SK-N-SH (cell line): ENCODE measurements around the gene LRRC39. TPM values are rescaled to one million over a fixed set of nuclear protein-coding genes. Genes with fewer than 3 reads are reported as not detected.

Experiments used
- CTCF ChIA-PET: fragments of 300-600, 350-600 bp; formaldehyde crosslinking; extraction: SDS; loops from one replicate; lab custom pipeline; 2021; lab: Yijun Ruan, JAX
- POLR2A ChIA-PET: fragments of 350-600 bp; sonication (Branson Sonifier 250); formaldehyde crosslinking; extraction: SDS; loops from one replicate; lab custom pipeline; 2020; ENCODE audit warnings: antibody characterized with exemption, inconsistent platforms; lab: Yijun Ruan, JAX
- DNase-seq: peaks from one replicate; pipeline ENCODE4 v3.0.0; 2012
- H2AFZ ChIP-seq: fragments of 200-600 bp; sonication (generic); 2 replicates; pipeline ENCODE4 v1.8.1; 2016; ENCODE audit warnings: antibody characterized with exemption, mild to moderate bottlenecking, low read depth
- H3F3A ChIP-seq: fragments of 200-600 bp; sonication (generic); replicated peaks from 2 replicates; pipeline ENCODE3; 2016; ENCODE audit warnings: antibody characterized with exemption, mild to moderate bottlenecking; ENCODE audit not compliant: insufficient read depth
- H3K27ac ChIP-seq, 2 experiments: fragments of 200-500 bp in 1 of 2; fragments of 200-600 bp in 1 of 2; sonication (Bioruptor generic) in 1 of 2; sonication (generic), shearing (Covaris generic) in 1 of 2; 2 replicates each; pipeline versions ENCODE4 v1.5.1 to v1.6.1; 2014 to 2016; ENCODE audit warnings: low read depth in 2 of 2, inconsistent platforms in 1 of 2, low read length in 1 of 2, mild to moderate bottlenecking in 1 of 2, mixed read lengths in 1 of 2
- H3K27me3 ChIP-seq: fragments of 200-600 bp; sonication (generic), shearing (Covaris generic); 2 replicates; pipeline ENCODE4 v1.6.1; 2016; ENCODE audit warnings: mixed run types; ENCODE audit not compliant: insufficient read depth
- H3K36me3 ChIP-seq, 2 experiments: fragments of 200-500 bp in 1 of 2; fragments of 200-600 bp in 1 of 2; sonication (Bioruptor generic) in 1 of 2; sonication (generic) in 1 of 2; replicated peaks in 1 of 2; 2 replicates each; pipeline versions ENCODE3 to v1.5.1; 2014 to 2016; ENCODE audit warnings: low read length in 1 of 2, mild to moderate bottlenecking in 1 of 2; ENCODE audit not compliant: insufficient read depth in 2 of 2, control insufficient read depth in 1 of 2
- H3K4me1 ChIP-seq, 2 experiments: fragments of 200-500 bp in 1 of 2; fragments of 200-600 bp in 1 of 2; sonication (Bioruptor generic) in 1 of 2; sonication (generic), shearing (Covaris generic) in 1 of 2; 2 replicates each; pipeline versions ENCODE4 v1.5.1 to v1.6.1; 2014 to 2016; ENCODE audit warnings: low read depth in 1 of 2, low read length in 1 of 2, mixed run types in 1 of 2; ENCODE audit not compliant: insufficient read depth in 2 of 2, control insufficient read depth in 1 of 2
- H3K4me2 ChIP-seq: fragments of 200-600 bp; sonication (generic), shearing (Covaris generic); 2 replicates; pipeline ENCODE4 v1.6.1; 2017; ENCODE audit warnings: mixed run types
- H3K4me3 ChIP-seq, 2 experiments: fragments of 200-500 bp in 1 of 2; fragments of 200-600 bp in 1 of 2; sonication (Bioruptor generic) in 1 of 2; sonication (generic), shearing (Covaris generic) in 1 of 2; 2 replicates each; pipeline versions ENCODE4 v1.5.1 to v1.8.1; 2014 to 2016; ENCODE audit warnings: low read depth in 2 of 2, inconsistent platforms in 1 of 2, low read length in 1 of 2, mild to moderate bottlenecking in 1 of 2, mixed read lengths in 1 of 2, moderate library complexity in 1 of 2
- H3K79me2 ChIP-seq: fragments of 200-600 bp; sonication (generic); 2 replicates; pipeline ENCODE4 v1.8.1; 2017; ENCODE audit warnings: mild to moderate bottlenecking; ENCODE audit not compliant: insufficient read depth
- H3K9ac ChIP-seq: fragments of 200-600 bp; sonication (generic); 2 replicates; pipeline ENCODE4 v1.6.1; 2017; ENCODE audit warnings: mixed run types
- H3K9me2 ChIP-seq: fragments of 200-600 bp; sonication (generic); 2 replicates; pipeline ENCODE4 v1.6.1; 2017; ENCODE audit warnings: mixed run types
- H3K9me3 ChIP-seq: fragments of 200-600 bp; sonication (generic); 2 replicates; pipeline ENCODE4 v1.6.1; 2017; ENCODE audit warnings: mixed run types, mild to moderate bottlenecking, moderate library complexity
- H4K20me1 ChIP-seq: fragments of 200-600 bp; sonication (generic); 2 replicates; pipeline ENCODE4 v1.6.1; 2017; ENCODE audit warnings: mild to moderate bottlenecking, mixed run types; ENCODE audit not compliant: insufficient read depth
- CHD2 ChIP-seq: fragments of 150-350 bp; IDR thresholded peaks from 2 replicates; pipeline ENCODE4 v1.6.1; 2018; ENCODE audit warnings: low read length; ENCODE audit not compliant: partially characterized antibody
- ELF1 ChIP-seq: IDR thresholded peaks from 2 replicates; pipeline ENCODE4 v1.4.0; 2012
- EP300 ChIP-seq, 2 experiments: IDR thresholded peaks; 2 replicates each; pipeline versions ENCODE4 v1.4.0 to v1.6.1; 2012; ENCODE audit warnings: borderline replicate concordance in 1 of 2, low read depth in 1 of 2, low read length in 1 of 2
- EZH2phosphoT487 ChIP-seq: fragments of 200-600 bp; sonication (generic); IDR thresholded peaks from 2 replicates; pipeline ENCODE4 v1.6.1; 2017; ENCODE audit warnings: low read depth, mixed run types, mild to moderate bottlenecking, antibody characterized with exemption, moderate library complexity, borderline replicate concordance
- FOSL2 ChIP-seq: IDR thresholded peaks from 2 replicates; pipeline ENCODE4 v1.4.0; 2012; ENCODE audit warnings: low read depth, mild to moderate bottlenecking, moderate library complexity, borderline replicate concordance
- FOXM1 ChIP-seq: IDR thresholded peaks from 2 replicates; pipeline ENCODE4 v1.4.0; 2012; ENCODE audit warnings: low read depth, mild to moderate bottlenecking
- JUND ChIP-seq: IDR thresholded peaks from 2 replicates; pipeline ENCODE4 v1.4.0; 2012
- MAX ChIP-seq: IDR thresholded peaks from 2 replicates; pipeline ENCODE4 v1.4.0; 2012; ENCODE audit warnings: low read depth
- NFIC ChIP-seq: IDR thresholded peaks from 2 replicates; pipeline ENCODE4 v1.4.0; 2012; ENCODE audit warnings: borderline replicate concordance
- PBX3 ChIP-seq: IDR thresholded peaks from 2 replicates; pipeline ENCODE4; 2012
- RCOR1 ChIP-seq: fragments of 150-350 bp; IDR thresholded peaks from 2 replicates; pipeline ENCODE4 v1.6.1; 2017; ENCODE audit warnings: antibody characterized with exemption, low read length
- SIN3A ChIP-seq: IDR thresholded peaks from 2 replicates; pipeline ENCODE4 v1.6.1; 2012; ENCODE audit warnings: low read depth, mild to moderate bottlenecking, low read length, moderate library complexity, borderline replicate concordance
- TAF1 ChIP-seq: IDR thresholded peaks from 2 replicates; pipeline ENCODE4 v1.6.1; 2012; ENCODE audit warnings: low read depth, mild to moderate bottlenecking, low read length, moderate library complexity, borderline replicate concordance
- WGBS: methylation state at CpG from one replicate; pipeline ENCODE4 v1.1.6; 2017; ENCODE audit warnings: low lambda C conversion rate; 5-methylcytosine and 5-hydroxymethylcytosine counted together
- polyA plus RNA-seq, 3 experiments: library from polyadenylated mRNA; depleted of rRNA; stranded (reverse); fragments of >200 nt; gene quantifications; 2 replicates each; pipeline ENCODE4 v1.2.3, GENCODE V29; 2012
- TF ChIP-seq, protein P1 (sequence below): fragments of 150-350 bp; IDR thresholded peaks from 2 replicates; pipeline ENCODE4 v1.6.1; 2016; ENCODE audit warnings: mild to moderate bottlenecking, low read depth, low read length
- TF ChIP-seq, protein P2 (sequence below): IDR thresholded peaks from 2 replicates; pipeline ENCODE4 v1.4.0; 2012; ENCODE audit warnings: low read depth, borderline replicate concordance
- TF ChIP-seq, protein P3 (sequence below): IDR thresholded peaks from 2 replicates; pipeline ENCODE4 v1.4.0; 2012; ENCODE audit warnings: low read depth, borderline replicate concordance
- TF ChIP-seq, protein P4 (sequence below): IDR thresholded peaks from 2 replicates; pipeline ENCODE4 v1.6.1; 2012; ENCODE audit warnings: mild to moderate bottlenecking, low read depth, low read length, moderate library complexity
- TF ChIP-seq, protein P5 (sequence below): fragments of 200-600 bp; sonication (generic); IDR thresholded peaks from 2 replicates; pipeline ENCODE4 v1.6.1; 2017; ENCODE audit warnings: antibody characterized with exemption, mild to moderate bottlenecking, moderate library complexity

The LRRC39 gene
- polyA plus RNA-seq, 1 of the 3 experiments (the other 2 are of a cell fraction): 1.6 TPM

GRCh38 chr1:100183370-100183769 is 5.3 kb upstream of the LRRC39 start:
- no peak for DNase-seq
- H3K4me1 ChIP-seq: peaks cover 0 to 1% of the 10 kb centered on the region in 2 experiments; a peak in 1 of 4 replicates
- no peak overlapping the region for H3K27ac ChIP-seq
- H3K27me3 ChIP-seq: no peaks in the 10 kb centered on the region
- H3K9me3 ChIP-seq: no peaks in the 10 kb centered on the region
- H3K9ac ChIP-seq: no peak overlapping the region
- H3K9me2 ChIP-seq: no peaks in the 10 kb centered on the region
- no peak overlapping the region for H2AFZ ChIP-seq
- H3K79me2 ChIP-seq: no peaks in the 10 kb centered on the region
- H3K4me3 ChIP-seq: no peak overlapping the region
- no peaks in the 10 kb centered on the region for H3K36me3 ChIP-seq
- 80% methylated on average over 4 of the region's 4 CpGs for WGBS
- H3K4me2 ChIP-seq: no peak overlapping the region
- no peaks in the 10 kb centered on the region for H4K20me1 ChIP-seq
- H3F3A ChIP-seq: no peaks in the 10 kb centered on the region
- CTCF ChIA-PET: interaction anchor here (0.9 kb wide), 1 partner anchor 13 kb away, joined by 3 read pairs; no protein-coding TSS in a partner anchor
- TF ChIP-seq FOSL2: no peak
- TF ChIP-seq RCOR1: no peak
- no peak for TF ChIP-seq CHD2
- TF ChIP-seq FOXM1: no peak
- no peak for TF ChIP-seq EZH2phosphoT487
- TF ChIP-seq, protein P1, sequence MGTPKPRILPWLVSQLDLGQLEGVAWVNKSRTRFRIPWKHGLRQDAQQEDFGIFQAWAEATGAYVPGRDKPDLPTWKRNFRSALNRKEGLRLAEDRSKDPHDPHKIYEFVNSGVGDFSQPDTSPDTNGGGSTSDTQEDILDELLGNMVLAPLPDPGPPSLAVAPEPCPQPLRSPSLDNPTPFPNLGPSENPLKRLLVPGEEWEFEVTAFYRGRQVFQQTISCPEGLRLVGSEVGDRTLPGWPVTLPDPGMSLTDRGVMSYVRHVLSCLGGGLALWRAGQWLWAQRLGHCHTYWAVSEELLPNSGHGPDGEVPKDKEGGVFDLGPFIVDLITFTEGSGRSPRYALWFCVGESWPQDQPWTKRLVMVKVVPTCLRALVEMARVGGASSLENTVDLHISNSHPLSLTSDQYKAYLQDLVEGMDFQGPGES: no peak
- no peak for TF ChIP-seq PBX3
- TF ChIP-seq SIN3A: no peak
- TF ChIP-seq MAX: no peak
- no peak for TF ChIP-seq ELF1
- TF ChIP-seq, protein P2, sequence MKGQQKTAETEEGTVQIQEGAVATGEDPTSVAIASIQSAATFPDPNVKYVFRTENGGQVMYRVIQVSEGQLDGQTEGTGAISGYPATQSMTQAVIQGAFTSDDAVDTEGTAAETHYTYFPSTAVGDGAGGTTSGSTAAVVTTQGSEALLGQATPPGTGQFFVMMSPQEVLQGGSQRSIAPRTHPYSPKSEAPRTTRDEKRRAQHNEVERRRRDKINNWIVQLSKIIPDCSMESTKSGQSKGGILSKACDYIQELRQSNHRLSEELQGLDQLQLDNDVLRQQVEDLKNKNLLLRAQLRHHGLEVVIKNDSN: no peak
- TF ChIP-seq NFIC: no peak
- TF ChIP-seq EP300 (IDR thresholded peaks at IDR 0.05; ENCODE audit: borderline replicate concordance in 1 of 2, low read depth in 1 of 2, low read length in 1 of 2): no peak
- TF ChIP-seq, protein P3, sequence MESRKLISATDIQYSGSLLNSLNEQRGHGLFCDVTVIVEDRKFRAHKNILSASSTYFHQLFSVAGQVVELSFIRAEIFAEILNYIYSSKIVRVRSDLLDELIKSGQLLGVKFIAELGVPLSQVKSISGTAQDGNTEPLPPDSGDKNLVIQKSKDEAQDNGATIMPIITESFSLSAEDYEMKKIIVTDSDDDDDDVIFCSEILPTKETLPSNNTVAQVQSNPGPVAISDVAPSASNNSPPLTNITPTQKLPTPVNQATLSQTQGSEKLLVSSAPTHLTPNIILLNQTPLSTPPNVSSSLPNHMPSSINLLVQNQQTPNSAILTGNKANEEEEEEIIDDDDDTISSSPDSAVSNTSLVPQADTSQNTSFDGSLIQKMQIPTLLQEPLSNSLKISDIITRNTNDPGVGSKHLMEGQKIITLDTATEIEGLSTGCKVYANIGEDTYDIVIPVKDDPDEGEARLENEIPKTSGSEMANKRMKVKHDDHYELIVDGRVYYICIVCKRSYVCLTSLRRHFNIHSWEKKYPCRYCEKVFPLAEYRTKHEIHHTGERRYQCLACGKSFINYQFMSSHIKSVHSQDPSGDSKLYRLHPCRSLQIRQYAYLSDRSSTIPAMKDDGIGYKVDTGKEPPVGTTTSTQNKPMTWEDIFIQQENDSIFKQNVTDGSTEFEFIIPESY: no peak
- TF ChIP-seq, protein P4, sequence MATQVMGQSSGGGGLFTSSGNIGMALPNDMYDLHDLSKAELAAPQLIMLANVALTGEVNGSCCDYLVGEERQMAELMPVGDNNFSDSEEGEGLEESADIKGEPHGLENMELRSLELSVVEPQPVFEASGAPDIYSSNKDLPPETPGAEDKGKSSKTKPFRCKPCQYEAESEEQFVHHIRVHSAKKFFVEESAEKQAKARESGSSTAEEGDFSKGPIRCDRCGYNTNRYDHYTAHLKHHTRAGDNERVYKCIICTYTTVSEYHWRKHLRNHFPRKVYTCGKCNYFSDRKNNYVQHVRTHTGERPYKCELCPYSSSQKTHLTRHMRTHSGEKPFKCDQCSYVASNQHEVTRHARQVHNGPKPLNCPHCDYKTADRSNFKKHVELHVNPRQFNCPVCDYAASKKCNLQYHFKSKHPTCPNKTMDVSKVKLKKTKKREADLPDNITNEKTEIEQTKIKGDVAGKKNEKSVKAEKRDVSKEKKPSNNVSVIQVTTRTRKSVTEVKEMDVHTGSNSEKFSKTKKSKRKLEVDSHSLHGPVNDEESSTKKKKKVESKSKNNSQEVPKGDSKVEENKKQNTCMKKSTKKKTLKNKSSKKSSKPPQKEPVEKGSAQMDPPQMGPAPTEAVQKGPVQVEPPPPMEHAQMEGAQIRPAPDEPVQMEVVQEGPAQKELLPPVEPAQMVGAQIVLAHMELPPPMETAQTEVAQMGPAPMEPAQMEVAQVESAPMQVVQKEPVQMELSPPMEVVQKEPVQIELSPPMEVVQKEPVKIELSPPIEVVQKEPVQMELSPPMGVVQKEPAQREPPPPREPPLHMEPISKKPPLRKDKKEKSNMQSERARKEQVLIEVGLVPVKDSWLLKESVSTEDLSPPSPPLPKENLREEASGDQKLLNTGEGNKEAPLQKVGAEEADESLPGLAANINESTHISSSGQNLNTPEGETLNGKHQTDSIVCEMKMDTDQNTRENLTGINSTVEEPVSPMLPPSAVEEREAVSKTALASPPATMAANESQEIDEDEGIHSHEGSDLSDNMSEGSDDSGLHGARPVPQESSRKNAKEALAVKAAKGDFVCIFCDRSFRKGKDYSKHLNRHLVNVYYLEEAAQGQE: no peak
- TF ChIP-seq, protein P5, sequence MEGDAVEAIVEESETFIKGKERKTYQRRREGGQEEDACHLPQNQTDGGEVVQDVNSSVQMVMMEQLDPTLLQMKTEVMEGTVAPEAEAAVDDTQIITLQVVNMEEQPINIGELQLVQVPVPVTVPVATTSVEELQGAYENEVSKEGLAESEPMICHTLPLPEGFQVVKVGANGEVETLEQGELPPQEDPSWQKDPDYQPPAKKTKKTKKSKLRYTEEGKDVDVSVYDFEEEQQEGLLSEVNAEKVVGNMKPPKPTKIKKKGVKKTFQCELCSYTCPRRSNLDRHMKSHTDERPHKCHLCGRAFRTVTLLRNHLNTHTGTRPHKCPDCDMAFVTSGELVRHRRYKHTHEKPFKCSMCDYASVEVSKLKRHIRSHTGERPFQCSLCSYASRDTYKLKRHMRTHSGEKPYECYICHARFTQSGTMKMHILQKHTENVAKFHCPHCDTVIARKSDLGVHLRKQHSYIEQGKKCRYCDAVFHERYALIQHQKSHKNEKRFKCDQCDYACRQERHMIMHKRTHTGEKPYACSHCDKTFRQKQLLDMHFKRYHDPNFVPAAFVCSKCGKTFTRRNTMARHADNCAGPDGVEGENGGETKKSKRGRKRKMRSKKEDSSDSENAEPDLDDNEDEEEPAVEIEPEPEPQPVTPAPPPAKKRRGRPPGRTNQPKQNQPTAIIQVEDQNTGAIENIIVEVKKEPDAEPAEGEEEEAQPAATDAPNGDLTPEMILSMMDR: no peak
- TF ChIP-seq JUND: no peak
- TF ChIP-seq TAF1: no peak
- TF ChIP-seq, all 33 proteins: peak for 0
- POLR2A ChIA-PET: no interaction called here
